Neural crest cell (in vitro differentiated cells): Measurements from ENCODE around the gene SLC25A42. TPM values are rescaled to one million over a fixed set of nuclear protein-coding genes. Genes with fewer than 3 reads are reported as not detected.

Source experiments
- DNase-seq: peaks from one replicate; pipeline ENCODE4 v3.0.0; 2021; ENCODE audit warnings: low read depth, mixed read lengths, low spot score
- H3K27ac Mint-ChIP-seq: one replicate; pipeline ENCODE4 v1.8.0; 2021; ENCODE audit warnings: mild to moderate bottlenecking, mixed read lengths; ENCODE audit not compliant: unreplicated experiment
- H3K27me3 Mint-ChIP-seq: 2 replicates; pipeline ENCODE4 v1.8.0; 2021; ENCODE audit warnings: low read depth, mild to moderate bottlenecking, mixed read lengths
- H3K36me3 Mint-ChIP-seq: 2 replicates; pipeline ENCODE4 v1.8.0; 2021; ENCODE audit warnings: low read depth, mild to moderate bottlenecking, mixed read lengths
- H3K4me1 Mint-ChIP-seq: 2 replicates; pipeline ENCODE4 v1.8.0; 2021; ENCODE audit warnings: mixed read lengths
- H3K4me3 Mint-ChIP-seq: one replicate; pipeline ENCODE4 v1.8.0; 2021; ENCODE audit warnings: mild to moderate bottlenecking, mixed read lengths
- H3K9me3 Mint-ChIP-seq: 2 replicates; pipeline ENCODE4 v1.8.0; 2021; ENCODE audit warnings: mixed read lengths
- total RNA-seq: library from RNA; stranded (reverse); gene quantifications from 2 replicates; pipeline ENCODE4 v1.2.1, GENCODE V29; 2021
- TF ChIP-seq, protein P1 (sequence below): fragments of 200-600 bp; sonication (generic); conservative IDR thresholded peaks from 2 replicates; pipeline ENCODE4 v1.5.0; 2021; ENCODE audit warnings: antibody characterized with exemption, mild to moderate bottlenecking

The SLC25A42 gene
- total RNA-seq, 1 donor from 2014 or later, result 10.5 TPM

DNA sequence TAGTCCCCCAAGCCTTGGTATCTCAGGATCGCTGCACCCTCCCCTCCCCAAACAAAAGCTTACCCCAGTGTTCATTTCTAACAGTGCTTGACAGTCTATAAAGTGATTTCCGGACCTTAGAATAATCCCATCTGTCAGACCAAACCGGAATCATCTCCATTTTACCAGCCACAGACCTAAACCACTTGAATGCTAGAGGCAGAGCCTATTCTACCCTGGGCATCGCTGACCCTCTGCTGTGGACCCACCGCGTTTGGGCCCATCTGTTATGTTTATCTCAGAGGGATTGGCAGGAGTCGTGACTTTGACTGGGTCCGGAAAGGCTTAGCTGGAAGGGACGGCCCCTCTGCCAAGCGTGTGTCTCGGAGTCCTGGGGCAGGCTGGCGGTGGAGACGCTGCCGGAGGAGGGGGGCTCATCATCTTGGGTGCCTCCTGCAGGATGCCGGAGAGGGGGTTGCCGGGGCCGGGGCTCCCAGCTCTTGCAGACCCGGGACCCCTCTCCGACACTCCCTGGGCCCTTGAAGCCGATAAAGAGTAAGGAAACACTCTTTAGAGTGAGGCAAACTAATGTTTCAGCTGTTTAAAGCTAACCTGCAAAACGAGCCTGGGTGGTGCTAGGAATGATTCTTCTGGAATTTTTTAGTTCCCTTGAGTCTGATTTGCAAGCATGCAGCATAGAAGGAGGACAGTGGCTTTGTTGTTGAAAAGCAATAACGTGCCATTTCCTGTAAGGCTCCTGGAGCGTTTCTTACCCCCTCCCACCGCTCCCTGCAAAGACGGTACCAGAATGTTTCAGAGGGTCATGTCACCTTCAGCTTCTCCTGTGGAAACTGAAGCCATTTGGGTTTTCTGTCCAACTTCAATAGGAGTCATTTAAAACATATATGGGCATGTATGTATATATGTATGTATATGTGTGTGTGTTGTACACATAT, 1.3 kb downstream of the SLC25A42 start:
- Mint-ChIP-seq H3K4me3 (peak overlapping the region; percentile 90), H3K9me3 (no peaks in the 10 kb centered on the region), H3K27me3 (peaks cover 22% of the 10 kb centered on the region), H3K27ac (no peak overlapping the region), H3K4me1 (peaks cover 28% of the 10 kb centered on the region), H3K36me3 (no peaks in the 10 kb centered on the region)
- DNase-seq, result peak; percentile 12
- TF ChIP-seq, protein P1, sequence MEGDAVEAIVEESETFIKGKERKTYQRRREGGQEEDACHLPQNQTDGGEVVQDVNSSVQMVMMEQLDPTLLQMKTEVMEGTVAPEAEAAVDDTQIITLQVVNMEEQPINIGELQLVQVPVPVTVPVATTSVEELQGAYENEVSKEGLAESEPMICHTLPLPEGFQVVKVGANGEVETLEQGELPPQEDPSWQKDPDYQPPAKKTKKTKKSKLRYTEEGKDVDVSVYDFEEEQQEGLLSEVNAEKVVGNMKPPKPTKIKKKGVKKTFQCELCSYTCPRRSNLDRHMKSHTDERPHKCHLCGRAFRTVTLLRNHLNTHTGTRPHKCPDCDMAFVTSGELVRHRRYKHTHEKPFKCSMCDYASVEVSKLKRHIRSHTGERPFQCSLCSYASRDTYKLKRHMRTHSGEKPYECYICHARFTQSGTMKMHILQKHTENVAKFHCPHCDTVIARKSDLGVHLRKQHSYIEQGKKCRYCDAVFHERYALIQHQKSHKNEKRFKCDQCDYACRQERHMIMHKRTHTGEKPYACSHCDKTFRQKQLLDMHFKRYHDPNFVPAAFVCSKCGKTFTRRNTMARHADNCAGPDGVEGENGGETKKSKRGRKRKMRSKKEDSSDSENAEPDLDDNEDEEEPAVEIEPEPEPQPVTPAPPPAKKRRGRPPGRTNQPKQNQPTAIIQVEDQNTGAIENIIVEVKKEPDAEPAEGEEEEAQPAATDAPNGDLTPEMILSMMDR, result no peak

DNA sequence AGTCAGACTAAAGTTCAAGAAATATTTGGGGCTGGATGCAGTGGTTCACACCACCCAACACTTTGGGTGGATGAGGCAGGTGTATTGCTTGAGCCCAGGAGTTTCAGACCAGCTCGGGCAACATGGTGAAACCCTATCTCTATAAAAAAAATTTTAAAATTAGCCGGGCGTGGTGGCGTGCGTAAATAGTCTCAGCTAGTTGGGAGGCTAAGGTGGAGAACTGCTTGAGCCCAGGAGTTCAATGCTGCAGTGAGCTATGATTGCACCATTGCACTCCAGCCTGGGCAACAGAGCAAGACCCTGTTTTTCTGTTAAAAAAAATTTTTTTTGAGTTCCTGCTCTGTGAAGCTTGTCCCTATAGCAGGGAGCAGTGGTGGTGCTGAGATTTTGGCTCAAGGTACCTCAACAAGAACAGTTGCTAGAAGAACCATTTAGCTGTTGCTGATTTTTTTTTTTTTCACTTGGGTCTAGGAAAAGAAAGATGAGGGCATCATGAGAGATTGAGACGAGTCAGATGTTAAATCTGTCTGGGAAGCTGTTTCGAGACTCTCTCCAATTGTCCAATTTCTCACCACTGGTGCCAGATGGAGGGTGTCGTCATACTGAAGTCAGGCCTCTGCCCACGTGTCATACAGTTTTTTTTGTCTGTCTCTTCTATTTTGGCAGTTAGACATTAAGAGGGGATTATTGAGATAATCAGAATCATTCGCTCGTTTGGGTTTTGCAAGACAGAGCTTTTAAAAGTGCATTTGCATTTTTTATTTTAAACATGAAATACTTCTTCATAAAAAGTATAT, 3.7 kb downstream of the SLC25A42 start:
- peak overlapping the region; percentile 62 for H3K27ac Mint-ChIP-seq
- H3K9me3 Mint-ChIP-seq, result no peaks in the 10 kb centered on the region
- TF ChIP-seq, protein P1, result no peak
- H3K36me3 Mint-ChIP-seq, result no peaks in the 10 kb centered on the region
- H3K4me1 Mint-ChIP-seq, result peaks cover 27% of the 10 kb centered on the region
- no peak for DNase-seq
- peaks cover 22% of the 10 kb centered on the region for H3K27me3 Mint-ChIP-seq
- peak overlapping the region; percentile 66 for H3K4me3 Mint-ChIP-seq

DNA sequence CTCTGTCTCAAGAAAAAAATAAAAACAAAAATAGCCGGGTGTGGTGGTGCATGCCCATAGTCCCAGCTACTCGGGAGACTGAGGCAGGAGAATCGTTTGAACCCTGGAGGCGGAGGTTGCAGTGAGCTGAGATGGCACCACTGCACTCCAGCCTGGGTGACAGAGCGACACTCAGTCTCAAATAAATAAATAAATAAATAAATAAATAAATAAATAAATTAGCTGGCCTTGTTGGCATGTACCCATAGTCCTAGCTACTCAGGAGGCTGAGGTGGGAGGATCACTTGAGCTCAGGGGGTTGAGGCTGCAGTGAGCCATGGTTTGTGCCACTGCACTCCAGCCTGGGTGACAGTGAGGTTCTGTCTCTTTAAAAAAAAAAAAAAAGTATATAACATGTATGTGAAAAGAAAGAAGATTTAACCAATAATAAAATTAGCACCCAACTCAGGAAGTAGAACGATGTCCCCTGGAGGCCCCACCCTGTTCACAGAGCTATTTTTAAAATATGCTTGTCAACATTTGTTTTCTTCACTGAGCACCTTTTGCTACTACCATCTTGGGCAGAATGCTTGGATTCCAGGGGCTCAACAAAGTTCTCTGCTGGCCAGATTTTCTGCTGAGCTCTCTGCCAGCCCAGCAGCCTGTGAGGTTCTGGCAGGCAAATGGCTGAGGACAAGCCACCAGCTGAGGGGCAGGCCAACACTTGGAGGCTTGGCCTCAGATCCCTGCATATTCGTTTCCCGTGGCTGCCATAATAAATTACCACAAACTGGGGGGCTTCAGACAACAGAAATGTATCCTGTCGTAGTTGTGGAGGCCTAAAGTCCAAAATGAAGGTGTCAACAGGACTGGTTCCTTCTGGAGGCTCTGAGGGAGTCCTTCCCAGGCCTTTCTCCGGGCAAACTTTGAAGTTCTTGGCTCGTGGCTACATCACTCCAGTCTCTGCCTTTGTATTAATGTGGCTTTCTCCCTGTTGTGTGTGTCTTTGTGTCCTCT, 5.2 kb downstream of the SLC25A42 start:
- H3K9me3 Mint-ChIP-seq, result no peaks in the 10 kb centered on the region
- H3K4me3 Mint-ChIP-seq, result peak overlapping the region; percentile 28
- peaks cover 19% of the 10 kb centered on the region for H3K27me3 Mint-ChIP-seq
- TF ChIP-seq, protein P1, result no peak
- peaks cover 14% of the 10 kb centered on the region for H3K4me1 Mint-ChIP-seq
- no peaks in the 10 kb centered on the region for H3K36me3 Mint-ChIP-seq
- no peak overlapping the region for H3K27ac Mint-ChIP-seq
- DNase-seq, result no peak

DNA sequence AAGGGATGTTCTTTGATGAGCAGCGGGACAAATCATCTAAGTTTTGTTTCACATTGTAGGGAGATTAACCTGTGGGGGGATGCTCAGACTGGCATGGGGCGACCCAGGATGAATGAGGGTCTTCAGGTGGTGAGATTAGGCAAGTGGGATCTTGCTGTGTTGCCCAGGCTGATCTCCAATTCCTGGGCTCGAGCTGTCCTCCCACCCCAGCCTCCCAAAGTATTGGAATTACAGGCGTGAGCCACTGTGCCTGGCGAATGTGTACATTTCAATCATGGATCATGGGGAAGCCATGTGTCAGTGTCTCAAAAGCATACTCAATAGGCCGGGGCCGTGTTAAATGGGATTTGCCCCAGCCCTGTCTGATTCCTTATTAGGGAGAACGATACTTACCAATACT, 8.1 kb downstream of the SLC25A42 start:
- H3K4me1 Mint-ChIP-seq, result no peaks in the 10 kb centered on the region
- no peak overlapping the region for H3K27ac Mint-ChIP-seq
- peaks cover 3% of the 10 kb centered on the region for H3K27me3 Mint-ChIP-seq
- TF ChIP-seq, protein P1, result no peak
- DNase-seq, result no peak
- H3K9me3 Mint-ChIP-seq, result no peaks in the 10 kb centered on the region
- H3K4me3 Mint-ChIP-seq, result no peak overlapping the region
- H3K36me3 Mint-ChIP-seq, result no peaks in the 10 kb centered on the region
